Muscle layer of colon (tissue), 2 donors: ENCODE measurements around the gene OR10G6.

Source experiments
- H3K27ac ChIP-seq: one replicate; pipeline ENCODE4 v1.7.0; 2013; ENCODE audit warnings: low read depth, mild to moderate bottlenecking, low read length, moderate library complexity
- H3K27me3 ChIP-seq, 2 donors: one replicate each; pipeline ENCODE4 v1.7.0; 2013; ENCODE audit warnings: low read length in 2 of 2, mild to moderate bottlenecking in 2 of 2; ENCODE audit not compliant: insufficient read depth in 2 of 2, control insufficient read depth in 1 of 2
- H3K36me3 ChIP-seq: one replicate; pipeline ENCODE4 v1.7.0; 2013; ENCODE audit warnings: mild to moderate bottlenecking, low read length; ENCODE audit not compliant: insufficient read depth
- H3K4me1 ChIP-seq: one replicate; pipeline ENCODE4 v1.7.0; 2013; ENCODE audit warnings: mild to moderate bottlenecking, low read length; ENCODE audit not compliant: insufficient read depth
- H3K4me3 ChIP-seq, 2 donors: one replicate each; pipeline ENCODE4 v1.7.0; 2013; ENCODE audit warnings: low read length in 2 of 2, low read depth in 1 of 2, mild to moderate bottlenecking in 1 of 2, moderate library complexity in 1 of 2
- H3K9ac ChIP-seq: one replicate; pipeline ENCODE4 v1.7.0; 2013; ENCODE audit warnings: low read length
- H3K9me3 ChIP-seq: one replicate; pipeline ENCODE4 v1.7.0; 2013; ENCODE audit warnings: mild to moderate bottlenecking, low read length
- donor health status: abdominal sarcoma.
- donor health status: Adenocarcinoma of cecum.

OR10G6 gene

GRCh38 chr11:123973816-123974215 is 21.1 kb downstream of the OR10G6 start:
- Histone ChIP-seq H3K9me3 (no peaks in the 10 kb centered on the region), H3K27me3 (no peaks in the 10 kb centered on the region), H3K9ac (no peak overlapping the region), H3K4me1 (no peaks in the 10 kb centered on the region), H3K36me3 (no peaks in the 10 kb centered on the region), H3K27ac (no peak overlapping the region), H3K4me3 (no peak overlapping the region)

- H3K27me3 ChIP-seq = no peaks in the 10 kb centered on the region
- no peak overlapping the region for H3K4me3 ChIP-seq
- H3K9me3 ChIP-seq = no peaks in the 10 kb centered on the region
- no peaks in the 10 kb centered on the region for H3K4me1 ChIP-seq
- no peak overlapping the region for H3K9ac ChIP-seq
- no peak overlapping the region for H3K27ac ChIP-seq
- no peaks in the 10 kb centered on the region for H3K36me3 ChIP-seq
Observed at GRCh38 chr11:123956752-123957151, 38.2 kb downstream of the OR10G6 start.

- Histone ChIP-seq H3K36me3 (no peaks in the 10 kb centered on the region), H3K27me3 (no peaks in the 10 kb centered on the region), H3K4me3 (no peak overlapping the region), H3K9ac (no peak overlapping the region), H3K4me1 (no peaks in the 10 kb centered on the region), H3K27ac (no peak overlapping the region), H3K9me3 (no peaks in the 10 kb centered on the region)
Observed at GRCh38 chr11:123945132-123945531, 49.8 kb downstream of the OR10G6 start.
